Fibroblast of skin of right quadriceps (primary cell): Measurements from ENCODE around the gene RAET1E.
A peak's percentile ranks its signal among the peaks of the same experiment; 100 is the strongest.
"Not testable (repeated sequence)": the region's sequence is repeated elsewhere in the genome, so short reads cannot be mapped to it uniquely, and the experiment has no call there.

Experiments used
- DNase-seq: peaks from one replicate; pipeline ENCODE4 v3.0.0-alpha.2; 2013

RAET1E gene, protein sequence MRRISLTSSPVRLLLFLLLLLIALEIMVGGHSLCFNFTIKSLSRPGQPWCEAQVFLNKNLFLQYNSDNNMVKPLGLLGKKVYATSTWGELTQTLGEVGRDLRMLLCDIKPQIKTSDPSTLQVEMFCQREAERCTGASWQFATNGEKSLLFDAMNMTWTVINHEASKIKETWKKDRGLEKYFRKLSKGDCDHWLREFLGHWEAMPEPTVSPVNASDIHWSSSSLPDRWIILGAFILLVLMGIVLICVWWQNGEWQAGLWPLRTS

GRCh38 chr6:149897855-149898744 is at the start of gene RAET1E:
TSS of gene RAET1E (minus strand) at chr6:149898113. CDS start at chr6:149890901, 7,212 bp downstream.
- no peak for DNase-seq

GRCh38 chr6:149947533-149947932 is 49.6 kb upstream of the RAET1E start:
- DNase-seq, result not testable (repeated sequence)

- not testable (repeated sequence) for DNase-seq
Measured at GRCh38 chr6:149946631-149947030, 48.7 kb upstream of the RAET1E start.

- DNase-seq, result not testable (repeated sequence)
Measured at GRCh38 chr6:149945276-149945675, 47.4 kb upstream of the RAET1E start.

- DNase-seq, result not testable (repeated sequence)
Measured at GRCh38 chr6:149943321-149943720, 45.4 kb upstream of the RAET1E start.

DNA sequence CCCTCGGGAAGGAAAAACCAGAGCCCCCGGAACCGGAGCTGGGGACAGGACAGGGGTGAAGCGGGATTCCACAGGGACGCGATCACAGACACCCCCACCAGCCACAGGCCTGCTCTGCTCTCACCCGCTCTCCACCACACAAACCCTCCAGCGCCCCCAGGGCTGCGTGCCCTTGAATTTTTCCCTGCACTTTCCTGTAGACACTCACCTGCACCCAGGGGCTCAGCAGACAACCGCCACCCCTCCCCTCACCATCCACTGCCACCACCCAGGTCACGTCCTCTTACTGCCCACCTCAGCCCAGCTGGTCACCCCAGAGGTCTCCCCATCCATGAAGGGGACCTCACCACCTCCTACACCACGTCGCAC is 44.5 kb upstream of the RAET1E start:
- no peak for DNase-seq

DNA sequence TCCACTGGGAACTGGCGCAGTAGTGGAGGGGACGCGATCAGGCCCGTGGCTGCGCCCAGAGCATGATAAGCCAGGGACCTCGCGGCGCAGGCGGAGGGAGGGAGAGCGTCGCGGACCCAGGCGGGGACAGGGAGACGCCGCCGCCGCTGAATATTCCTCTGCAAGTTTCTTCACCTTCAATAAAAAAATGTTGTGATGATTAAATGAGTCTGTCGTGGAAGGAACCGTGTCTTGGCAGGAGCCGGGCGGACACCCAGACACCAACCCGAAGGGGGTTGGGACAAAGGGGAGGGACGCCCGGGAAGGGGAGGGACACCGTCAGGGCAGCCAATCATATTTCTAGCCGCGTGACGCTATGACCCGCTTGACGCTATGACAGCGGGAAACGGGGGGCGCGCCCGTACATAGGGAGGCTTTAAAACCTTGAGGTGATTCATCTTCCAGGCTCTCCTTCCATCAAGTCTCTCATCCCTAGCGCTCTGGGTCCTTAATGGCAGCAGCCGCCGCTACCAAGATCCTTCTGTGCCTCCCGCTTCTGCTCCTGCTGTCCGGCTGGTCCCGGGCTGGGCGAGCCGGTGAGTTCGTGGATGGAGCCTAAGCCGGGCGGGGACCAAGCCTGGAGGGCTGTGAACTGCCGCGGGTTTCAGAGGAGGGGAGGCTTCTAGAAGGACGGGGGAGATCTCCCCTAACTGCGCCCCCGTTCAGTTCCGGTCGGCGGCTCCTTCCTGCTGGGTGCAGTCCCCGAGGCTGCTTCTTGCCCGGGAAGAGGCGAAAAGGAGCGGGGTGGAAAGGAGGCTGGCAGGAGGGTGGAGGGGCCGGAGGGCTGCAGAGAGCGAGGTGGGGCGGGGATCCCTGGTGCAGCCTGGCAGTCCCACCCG is 43.9 kb upstream of the RAET1E start, which contains the start of gene ULBP2:
ULBP2 (plus strand) TSS at position 432 of the 878 bp plus-strand sequence; CDS start at position 491, 59 bp downstream.
- peak; percentile 97 for DNase-seq

DNA sequence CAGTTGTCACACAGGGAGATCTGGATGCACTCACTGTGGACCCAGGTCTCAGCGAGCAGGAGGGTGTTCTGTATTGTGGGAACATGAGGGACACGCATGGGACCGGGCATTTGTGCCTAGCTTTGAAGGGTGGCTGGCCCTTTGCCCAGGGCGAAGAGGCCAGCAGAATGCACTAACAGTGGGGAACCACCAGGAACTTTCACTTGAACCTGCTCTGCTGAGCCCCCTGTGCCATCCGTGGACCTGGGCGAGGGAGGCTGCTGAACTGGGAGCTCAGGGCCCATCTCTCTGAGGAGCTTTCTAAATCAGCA is 42.7 kb upstream of the RAET1E start:
- no peak for DNase-seq

DNA sequence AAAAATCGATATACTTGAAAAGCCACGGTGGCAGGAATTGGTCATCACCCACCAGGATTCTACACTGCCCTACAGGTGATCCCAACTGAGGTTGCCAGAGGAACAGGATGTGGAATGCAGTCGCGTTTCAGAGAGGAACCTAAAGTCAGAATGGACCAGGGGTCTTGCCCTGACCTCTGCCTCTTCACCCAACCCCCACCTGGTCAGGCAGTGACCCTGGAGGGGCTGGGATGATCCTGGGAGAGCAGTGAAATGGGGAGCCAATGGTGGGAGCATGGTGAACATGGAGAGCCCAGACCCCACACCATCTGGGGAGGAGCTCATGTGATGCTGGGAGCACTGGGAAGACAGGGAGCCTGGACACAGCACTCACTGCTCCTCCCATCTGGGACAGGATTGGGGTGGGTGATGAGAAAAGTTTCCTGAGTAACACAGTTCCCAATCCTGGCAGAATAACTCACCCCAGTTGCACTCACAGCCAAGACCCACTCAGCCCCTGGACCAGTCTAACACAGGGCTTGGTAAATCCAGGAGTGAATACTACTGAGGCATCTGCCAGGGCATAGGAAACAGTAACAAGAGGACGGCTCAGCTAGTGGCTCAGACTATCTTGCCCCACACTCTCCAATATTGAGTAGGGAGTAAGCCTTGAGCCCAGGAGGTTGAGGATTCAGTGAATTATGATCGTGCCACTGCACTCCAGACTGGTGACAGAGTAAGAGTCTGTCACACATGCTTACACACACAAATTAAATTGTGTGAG is 42.2 kb upstream of the RAET1E start:
- no peak for DNase-seq

GRCh38 chr6:149939356-149939648 is 41.4 kb upstream of the RAET1E start:
- DNase-seq, result no peak

- DNase-seq, result no peak
Measured at GRCh38 chr6:149938571-149939355, 40.9 kb upstream of the RAET1E start.

DNA sequence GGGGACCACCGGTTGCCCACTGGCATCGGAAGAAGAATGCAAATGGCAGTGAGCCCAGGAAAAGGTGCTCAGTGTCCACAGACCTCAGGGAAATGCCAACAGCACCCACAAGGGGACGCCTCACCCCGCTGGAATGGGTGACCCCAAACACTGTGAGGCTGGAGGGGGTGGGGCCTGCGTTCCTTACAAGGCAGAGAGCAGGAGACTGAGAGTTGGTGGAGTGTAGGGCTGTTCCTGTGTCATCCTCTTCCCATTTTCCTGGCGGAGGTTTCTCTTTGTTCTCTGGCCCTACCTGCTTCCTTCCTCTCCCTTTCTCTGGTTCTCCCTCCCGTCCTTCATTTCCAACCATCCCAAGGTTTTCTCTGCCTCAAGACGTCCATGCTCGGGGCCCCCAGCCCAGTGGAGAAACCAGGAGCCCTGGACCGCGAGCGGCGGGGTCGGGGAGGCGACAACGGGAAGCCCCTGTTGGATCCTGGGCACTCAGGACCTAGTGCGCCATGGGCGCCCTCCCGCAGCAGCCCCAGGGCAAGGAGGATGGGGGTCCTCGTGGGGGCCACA is 40.2 kb upstream of the RAET1E start:
- DNase-seq, result not testable (repeated sequence)

DNA sequence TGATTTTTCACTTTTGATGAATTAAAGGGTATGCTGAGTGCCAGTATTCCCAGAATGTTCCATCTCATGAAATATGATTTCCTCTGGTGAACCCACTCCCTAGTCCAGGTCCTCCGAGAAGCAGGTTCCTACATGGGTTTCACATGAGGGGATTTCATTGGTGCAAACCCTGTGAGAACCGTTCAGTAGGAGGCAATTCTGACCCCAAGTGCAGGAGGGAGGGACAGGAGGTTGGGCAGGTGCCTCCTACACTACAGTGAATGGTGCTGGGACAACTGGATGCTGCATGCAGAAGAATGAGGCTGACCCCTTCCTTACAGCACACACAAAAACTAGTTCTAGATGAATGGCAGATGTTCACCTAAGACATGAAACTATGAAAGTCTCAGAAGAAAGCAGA is 38.8 kb upstream of the RAET1E start:
- no peak for DNase-seq

GRCh38 chr6:149935668-149936067 is 37.8 kb upstream of the RAET1E start:
- DNase-seq, result no peak

DNA sequence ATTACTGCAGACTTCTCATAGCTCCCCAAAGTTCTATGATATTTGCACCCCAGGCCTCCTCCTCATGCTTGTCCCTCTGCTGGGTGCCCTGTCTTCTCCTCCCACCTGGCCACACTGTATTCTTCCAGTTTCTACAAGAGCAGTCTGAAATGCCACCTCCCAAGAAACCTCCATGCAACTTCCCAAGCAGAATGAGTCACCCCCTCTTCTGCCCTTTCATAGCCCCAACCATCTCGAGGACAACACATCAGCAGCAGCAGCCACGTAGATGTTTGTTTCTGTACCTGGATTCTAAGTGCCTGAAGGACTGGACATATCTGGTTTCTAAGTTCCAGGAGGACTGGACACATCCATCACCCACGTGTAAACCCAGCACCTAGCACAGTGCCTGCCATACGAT is 37.3 kb upstream of the RAET1E start:
- no peak for DNase-seq

- DNase-seq, result peak; percentile 73
Measured at GRCh38 chr6:149934249-149935156, 36.6 kb upstream of the RAET1E start.

DNA sequence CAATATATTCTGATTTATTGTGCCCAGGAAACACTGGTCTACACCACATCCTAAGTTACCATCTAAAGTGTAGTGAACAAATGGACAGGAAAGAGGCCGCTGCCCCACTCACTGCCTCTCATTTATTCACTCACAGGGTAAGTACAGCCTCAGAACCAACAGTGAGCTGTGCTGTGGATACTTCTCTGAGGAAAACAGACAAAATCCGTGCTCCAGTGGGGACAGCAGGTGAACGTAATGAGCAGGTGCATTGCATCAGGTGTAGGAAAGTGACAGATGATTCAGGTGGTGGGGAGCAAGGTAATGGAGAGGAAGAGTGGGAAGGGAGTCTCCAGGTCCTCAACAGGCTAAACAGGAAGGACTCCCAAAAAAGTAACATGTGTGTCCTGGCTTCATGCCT is 35.5 kb upstream of the RAET1E start:
- no peak for DNase-seq

- DNase-seq, result no peak
Measured at GRCh38 chr6:149933036-149933435, 35.1 kb upstream of the RAET1E start.

DNA sequence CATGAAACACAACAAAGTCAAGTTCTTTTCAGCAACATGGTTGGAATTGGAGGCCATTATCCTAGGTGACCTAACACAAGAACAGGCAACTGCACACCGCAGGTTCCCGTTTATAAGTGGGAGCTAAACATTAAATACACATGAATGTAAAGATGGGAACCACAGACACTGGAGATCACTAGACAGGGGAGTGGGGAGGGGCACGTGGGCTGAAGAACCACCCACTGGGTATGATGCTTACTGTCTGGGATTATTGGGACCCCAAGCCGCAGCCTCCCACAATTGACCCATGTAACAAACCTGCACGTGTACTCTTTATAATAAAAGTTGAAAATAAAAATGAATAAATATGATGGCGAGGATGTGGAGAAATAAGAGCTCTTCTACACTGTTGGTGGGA is 33.6 kb upstream of the RAET1E start:
- no peak for DNase-seq

DNA sequence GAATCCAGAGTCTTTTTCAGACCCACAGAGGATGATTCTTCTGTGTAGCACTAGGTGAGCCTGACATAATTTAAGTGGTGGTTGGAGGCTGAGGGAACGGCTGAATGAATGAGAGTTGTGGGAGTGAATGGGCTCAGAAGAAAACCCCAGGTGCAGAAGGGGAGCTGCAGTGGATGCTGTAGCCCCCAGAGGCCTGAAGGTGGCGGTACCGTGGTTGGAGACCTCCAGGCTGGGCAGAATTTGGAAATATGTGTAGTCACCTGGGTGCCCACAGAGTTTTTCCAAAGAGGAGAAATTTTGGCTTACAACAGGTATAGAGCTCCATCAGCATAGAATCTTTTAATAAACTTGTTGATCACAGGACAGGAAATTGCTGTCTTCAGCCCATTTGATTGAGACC is 31.5 kb upstream of the RAET1E start:
- no peak for DNase-seq
